Activated effector memory CD4-positive, alpha-beta T cell treated with Interleukin-2 at 50 U/mL for 16 hours (primary cell): ENCODE measurements around the gene MAPKAPK2.

Experiments
- DNase-seq: peaks from one replicate; pipeline ENCODE4 v3.0.0-alpha.2; 2020

Gene MAPKAPK2

DNA sequence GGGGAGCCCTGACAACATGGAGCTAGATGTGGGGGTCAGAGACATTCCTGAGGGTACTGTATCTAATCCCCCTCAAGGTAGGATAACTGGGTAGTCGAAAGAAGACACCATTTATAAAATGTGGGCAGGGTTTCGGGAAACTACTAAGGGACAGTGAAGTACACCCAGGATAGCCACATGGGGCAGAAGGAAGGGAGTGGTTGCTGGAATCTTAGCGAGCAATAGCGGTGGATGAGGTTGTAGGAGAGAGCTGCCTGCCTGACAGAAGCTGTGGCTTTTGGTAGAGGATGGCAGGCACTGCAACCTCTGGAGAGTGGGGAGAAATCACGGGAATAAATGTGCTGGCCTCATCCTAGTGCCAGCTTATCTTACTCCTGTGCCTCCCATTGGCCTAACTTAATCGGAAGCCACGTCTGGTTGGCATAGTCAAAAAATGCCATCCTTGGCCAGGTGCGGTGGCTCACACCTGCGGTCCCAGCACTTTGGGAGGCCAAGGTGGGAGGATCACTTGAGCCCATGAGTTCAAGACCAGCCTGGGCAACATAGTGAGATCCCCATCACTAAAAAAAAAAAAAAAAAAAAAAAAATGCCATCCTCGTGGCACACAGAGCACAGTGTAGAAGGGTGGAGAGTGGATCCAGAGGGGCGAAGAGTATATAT, 23.4 kb upstream of the MAPKAPK2 start:
- no peak for DNase-seq

DNA sequence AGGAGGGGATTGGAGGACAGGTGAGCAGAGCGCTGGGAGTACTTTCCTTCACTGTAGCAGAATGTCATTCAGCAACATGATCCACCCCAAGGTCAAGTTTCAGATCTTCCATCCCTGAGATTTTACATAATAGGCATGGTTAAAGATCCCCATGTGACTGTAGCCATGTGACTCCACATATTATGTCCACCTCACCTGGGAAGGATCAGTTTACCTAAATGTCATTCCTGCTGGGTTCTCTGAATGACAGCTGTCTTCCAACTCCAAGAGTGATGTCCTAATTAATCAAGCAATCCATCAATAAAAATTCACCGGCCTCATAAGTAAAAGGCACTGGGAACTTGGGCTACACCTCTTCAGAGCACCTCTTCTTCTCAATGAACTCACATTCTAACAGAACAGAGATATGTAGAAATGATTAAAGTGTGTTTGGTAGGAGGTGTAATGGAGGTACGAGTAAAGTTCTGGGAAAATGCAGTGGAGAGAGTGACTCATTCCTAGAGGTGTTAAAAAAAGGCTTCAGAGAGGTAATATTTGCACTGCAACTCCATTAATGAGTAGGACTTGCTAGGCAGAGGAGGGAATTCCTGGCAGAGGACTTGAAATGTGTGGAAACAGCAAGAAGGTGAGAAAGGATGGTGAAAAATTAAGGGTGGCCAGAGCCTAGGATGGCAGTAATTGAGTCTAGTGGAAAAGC, 22.2 kb upstream of the MAPKAPK2 start:
- DNase-seq: no peak

DNA sequence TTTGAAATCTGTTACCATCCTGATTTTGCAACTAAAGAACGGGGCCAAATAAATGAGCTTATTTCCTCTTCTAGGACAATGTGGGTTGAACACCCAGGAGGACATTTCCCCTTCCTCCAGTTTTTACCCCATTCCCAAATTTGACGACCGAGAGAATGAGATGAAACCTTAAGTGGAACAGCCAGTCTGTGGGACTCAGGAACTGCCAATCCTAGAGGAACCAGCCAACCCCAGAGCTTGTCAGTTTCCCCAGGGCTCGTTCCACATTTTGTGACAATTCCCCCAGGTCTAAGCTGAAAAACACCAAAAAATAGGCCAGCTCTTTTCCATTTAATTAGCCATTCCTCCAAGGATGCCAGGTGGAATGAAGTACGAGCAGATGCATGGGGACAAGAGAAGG, 21.3 kb upstream of the MAPKAPK2 start:
- no peak for DNase-seq

DNA sequence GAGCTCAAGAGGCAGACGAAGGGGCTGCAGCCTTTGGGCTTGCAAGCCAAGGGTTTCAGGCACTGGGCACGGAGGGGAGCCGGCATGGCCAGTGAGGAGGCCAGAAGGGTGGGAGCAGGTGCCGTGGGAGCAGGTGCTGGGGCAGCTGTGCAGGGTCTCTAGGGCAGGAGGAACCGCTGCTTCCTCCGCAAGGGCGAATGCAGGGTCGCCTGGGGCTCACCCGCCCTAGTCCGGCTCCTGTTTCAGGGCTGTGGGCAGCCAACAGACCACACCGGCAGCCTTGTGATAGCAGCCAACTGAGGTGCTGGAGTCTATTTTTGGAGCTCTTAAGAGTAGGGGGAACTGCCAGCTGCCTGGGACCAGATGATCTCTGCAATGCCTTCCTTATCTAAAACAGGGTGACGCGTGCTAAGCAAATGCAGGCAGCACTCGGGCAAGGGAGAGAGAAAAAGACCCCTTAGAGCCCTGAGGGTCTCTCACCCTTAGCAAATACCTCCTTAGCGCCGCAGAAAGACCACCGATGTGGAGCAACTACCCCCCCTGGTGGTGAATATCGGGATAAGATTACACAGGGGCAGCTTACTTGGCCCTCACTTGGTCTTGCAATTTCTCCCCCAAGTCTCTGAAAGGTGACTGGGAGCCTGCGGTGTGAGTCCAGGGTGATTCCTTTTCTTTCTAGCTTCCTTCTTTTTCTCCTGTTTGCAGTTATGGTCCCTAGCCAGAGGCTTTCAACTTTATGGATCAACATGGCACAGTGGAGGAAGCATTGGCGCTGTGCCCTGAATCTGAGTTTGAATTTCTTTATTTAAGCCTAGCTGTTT, 20.7 kb upstream of the MAPKAPK2 start:
- peak; percentile 34 for DNase-seq

DNA sequence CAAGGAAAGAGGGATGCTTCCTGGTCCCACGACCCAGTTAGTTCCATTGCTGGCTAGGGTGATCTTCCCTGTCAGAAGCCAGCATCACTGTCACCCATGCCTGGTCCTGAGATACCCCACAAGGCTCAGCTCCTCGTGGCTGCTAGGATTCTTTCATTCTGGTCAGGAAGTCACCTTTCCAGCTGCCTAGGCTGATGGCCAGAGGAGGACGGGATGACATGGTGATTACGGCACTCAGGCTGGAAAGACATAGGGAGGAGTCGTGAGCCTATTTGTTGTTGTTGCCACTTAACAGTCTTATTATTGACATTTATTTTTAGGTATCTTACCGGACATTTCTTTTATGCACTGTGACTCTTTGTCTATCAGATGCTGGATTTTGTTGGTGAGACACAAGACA, 20.0 kb upstream of the MAPKAPK2 start:
- no peak for DNase-seq

DNA sequence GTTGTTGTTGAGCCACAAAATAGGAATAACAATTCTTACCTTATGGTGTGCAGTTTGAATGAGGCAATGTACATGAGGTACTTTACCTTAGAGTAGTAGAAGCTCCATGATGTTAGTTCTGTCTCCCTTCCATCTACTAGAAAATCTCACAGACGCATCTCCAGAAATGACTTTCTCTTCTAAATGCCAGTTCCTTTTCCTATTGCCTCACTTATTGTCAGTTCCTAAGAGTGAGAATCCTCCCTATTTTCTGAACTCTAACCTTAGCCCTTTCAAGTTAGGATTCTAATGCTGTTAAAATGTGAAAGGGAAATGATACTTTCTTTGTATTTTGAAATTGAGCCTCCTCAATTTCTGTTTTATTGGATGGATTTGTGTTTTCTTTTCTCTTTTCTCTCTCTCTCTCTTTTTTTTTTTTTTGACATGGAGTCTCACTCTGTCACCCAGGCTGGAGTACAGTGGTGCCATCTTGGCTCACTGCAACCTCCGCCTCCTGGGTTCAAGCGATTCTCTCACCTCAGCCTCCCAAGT, 18.6 kb upstream of the MAPKAPK2 start:
- DNase-seq: no peak

DNA sequence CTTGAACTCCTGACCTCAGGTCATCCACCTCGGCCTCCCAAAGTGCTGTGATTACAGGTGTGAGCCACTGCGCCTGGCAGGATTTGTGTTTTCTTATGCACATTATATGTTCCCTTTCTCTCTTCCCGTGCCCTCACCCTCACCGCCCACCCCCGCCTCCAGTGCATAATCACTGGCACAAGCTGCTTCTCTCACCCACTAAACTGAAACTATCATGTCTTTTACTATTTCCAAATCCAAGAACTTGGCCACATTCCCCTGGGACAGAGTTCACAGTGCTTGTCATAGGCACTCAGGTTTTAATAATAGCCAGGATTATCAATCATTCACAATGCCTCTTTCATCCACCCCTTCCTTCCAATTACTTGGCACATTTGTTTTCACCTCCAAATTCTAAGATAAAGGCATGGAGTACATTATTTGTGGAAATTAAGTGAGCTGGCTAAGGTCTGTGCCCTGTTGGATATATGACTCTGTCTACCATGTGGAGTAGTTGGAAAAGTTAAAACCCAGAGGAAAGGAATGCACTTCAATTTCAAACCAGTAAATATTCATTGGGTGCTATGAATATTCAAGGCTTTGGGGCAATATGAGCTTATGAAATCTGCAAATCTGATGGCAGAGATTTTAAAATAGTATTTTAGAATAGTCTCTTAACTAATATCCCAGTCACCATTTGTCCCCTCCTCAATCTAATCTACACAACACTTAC, 17.6 kb upstream of the MAPKAPK2 start:
- no peak for DNase-seq

DNA sequence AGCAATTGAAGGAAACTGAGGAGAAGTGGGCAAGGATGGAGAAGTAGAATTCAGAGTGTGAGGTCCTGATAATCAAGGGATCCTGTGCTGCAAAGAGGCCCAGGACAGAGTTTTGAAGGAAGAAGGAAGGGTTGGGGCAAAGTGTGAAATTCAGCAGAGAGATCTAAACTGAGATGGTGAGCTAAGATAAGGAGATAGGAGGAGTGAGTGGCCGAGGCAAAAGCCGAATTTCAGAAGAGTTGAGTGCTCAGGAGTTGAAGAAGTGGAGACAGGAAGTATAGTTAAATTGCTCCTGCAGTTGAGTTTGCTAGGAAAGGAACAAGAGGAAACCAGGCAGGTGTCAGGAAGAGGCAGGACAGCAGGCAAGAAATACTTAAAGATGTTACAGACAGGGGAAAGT, 16.4 kb upstream of the MAPKAPK2 start:
- DNase-seq: no peak

DNA sequence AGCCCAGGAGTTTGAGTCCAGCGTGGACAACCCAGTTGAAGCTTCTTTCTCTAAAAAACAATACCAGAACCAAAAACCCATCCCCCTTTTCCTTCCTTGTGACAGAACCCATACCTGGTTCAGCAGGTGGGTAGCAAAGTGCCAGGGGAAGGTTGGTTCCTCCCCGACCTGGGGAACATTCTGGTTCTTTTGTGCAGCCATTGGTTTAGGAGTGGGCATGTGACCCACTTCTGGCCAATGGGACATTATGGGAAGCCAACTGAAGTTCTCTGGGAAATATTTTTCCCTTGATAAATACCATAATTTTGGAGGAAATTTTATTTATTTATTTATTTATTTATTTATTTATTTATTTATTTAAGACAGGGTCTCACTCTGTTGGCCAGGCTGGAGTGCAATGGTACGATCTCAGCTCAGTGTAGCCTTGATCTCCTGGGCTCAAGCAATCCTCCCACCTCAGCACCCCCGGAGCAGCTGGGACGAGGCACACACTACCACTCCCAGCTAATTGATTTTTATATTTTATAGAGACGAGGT, 15.8 kb upstream of the MAPKAPK2 start:
- no peak for DNase-seq

DNA sequence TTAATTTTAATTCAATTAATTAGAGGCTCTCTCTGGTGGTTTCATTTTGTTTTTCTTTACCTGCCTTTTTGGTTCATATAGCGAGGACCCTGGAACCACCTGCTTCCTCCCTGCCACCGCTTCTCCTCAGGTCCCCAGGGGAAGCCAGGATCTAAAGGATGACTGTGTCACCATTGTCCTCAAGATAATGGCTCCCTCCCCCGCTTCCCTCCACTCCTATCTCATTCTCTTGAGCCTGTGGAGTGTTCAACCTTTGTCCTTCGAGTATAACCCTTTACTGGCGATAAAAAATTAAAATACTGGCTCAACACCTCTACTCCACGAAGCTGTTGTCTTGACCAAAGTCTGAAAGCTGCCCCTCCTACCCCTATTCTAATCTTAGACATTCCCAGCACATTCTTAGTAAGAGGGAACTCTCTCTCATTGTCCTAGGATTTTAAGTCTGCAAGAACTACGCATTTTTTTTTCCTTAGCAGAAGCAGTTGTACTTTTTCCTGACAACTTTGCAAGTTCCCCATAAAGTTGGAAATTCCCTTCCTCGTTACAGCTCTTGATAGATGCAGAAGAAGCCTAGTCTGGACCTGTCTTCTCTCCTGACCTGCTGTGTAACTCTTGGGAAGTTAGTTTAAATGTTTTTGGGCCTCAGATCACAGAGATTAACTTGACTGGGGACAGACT, 12.6 kb upstream of the MAPKAPK2 start:
- DNase-seq: no peak

DNA sequence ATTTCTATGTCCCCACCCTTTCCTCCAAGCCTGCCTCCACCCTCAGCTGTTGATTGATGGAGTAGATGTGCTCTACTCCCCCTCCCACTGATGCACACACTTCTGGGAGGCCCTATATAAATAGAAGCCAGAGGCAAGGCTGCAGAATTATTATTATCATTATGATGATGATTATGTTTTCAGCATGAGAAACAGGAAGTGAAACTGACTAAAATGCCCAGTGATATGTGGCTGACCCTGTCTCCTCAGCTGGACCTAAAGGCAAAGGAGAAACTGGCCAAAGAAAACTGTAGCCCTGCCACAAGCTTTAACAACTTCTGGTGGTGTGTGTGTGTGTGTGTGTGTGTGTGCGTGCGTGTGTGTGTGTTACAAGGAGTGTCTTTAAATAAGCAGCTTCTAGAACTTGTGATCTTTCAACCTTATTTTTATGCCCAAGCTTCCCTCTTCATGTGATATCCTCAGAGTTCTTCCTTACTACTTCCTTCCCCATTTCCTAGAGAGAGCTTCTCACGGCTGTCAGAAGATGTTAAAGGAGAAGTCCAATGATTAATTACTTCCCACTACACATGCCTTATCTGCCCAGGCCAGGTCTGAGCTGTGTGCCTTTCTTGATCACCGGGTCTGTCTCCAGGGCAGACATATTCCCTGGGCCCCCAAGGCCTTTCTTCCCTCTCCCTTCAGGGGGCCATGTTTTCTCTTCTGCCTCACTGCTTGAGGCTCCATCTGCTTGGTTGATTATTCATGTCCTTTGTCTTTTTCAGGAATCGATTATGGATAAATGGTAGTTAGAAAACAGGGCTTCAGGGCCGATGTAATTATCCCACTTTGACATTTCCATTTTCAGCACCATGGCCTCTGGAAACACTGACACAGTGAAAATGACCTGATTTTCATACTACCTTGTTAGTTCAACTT, 11.6 kb upstream of the MAPKAPK2 start:
- DNase-seq: no peak

DNA sequence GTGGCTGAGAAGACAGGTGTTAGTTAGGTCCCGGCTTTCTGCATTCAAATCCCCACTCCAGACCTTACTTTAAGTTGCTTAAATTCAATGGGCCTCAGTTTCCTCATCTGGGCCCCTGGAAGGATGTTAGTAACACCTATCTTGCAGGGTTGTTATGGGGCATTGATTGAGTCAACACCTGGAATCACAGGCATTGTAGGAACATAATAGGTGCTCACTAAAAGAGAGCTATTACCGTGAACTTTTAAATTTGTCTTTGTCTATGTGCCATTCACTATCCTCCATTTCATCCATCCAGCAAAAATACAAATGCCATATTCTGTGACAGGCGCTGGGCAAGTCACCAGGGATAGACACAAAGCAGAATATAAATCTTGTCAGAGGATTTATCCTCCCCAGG, 10.5 kb upstream of the MAPKAPK2 start:
- no peak for DNase-seq

DNA sequence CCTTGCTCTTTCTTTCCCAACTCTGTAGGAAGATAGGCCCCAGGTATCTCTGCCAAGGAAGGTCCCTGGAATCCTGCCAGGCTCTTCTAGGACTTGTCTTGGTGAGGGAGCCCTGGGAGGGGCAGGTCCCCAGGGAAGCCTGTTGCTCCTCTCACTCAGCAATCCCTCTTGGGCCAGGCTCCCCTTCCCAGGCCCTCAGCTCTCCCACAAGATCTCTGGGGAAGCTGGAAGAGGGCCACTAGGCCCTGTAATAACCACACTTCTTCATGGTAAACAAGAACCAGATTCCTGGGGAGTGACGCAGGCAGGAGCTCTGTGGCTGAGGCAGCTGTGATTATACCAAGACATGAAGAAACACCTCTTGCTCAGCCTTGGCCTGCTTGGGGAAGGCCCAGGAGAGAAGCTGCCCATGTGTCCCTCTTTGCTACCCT, 9.9 kb upstream of the MAPKAPK2 start:
- no peak for DNase-seq

DNA sequence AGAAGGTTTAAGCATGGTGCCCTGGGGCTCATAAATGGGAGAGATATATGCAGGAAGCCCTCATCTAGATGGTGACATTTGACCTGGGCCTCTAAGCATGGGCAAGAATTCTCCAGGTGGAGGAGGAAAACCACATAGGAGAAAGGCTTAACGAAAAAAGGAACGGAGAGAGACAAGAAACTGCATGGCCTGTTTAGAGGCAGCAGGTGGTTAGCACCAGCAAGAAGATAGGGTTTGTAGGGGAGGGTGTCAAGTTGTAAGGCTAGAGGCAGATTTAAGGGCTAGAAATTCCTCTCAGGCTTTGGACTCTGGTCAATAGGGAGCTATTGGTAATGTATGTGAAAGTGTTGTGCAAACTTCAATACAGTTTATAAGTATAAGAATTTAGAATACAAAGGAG, 8.2 kb upstream of the MAPKAPK2 start:
- DNase-seq: no peak

DNA sequence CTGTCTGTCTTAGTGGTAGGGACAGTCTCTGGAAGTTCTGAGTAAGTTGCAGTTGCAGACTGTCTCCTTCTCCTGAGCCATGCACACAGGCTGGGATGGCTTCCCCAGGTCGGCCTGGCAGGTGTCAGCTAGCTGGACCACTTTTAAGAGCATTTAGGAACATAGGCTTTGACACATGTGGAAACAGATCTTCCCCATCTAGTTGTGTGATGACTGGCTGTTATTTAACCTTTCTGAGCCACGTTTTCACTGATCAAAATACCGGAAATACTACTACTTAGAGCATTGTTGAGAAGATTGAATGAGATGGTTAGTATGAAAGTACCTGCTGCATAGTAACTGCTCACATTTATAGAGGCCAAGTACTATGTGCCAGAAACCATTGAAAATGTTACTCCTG, 6.2 kb upstream of the MAPKAPK2 start:
- no peak for DNase-seq

DNA sequence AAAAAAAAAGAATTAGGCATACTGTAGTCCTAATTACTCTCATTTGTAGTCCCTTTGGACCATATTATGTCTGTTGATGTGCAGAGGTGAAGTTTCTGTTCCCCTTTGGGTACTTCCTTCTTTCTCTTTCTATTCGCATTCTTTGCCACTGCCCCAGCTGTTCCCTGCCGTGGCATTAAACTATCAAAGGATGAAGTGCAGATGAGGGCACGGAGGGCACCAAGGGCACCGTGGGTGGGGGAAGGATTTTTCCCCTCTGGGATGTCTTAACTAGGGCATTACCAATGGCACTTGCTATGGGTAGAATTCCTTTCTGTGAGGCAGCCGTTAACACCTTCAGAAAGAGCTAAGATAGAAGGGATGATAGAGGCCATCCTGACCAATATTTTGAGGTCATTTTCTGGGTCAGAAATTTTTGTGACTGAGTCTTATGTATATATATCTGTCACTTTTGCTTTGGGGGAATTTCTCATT, 4.9 kb upstream of the MAPKAPK2 start:
- DNase-seq: no peak

DNA sequence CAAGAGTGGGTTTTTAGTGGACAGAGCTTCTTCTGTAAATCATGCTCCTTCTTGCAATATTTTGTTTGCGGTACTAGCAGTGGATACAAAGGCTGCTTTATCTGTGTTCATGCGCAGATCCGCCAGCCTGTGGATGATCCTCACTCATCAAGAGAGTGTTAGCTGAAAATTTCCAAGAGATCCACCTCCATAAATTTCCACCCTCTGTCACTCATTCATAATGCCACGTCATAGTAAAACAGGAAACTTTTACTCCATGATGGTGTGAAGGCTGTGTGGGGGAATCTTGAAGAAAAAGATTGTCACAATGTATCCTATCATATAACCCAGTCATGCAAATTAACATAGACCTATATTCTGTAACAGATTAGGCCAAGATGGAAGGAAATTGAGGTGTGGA, 4.4 kb upstream of the MAPKAPK2 start:
- DNase-seq: no peak

DNA sequence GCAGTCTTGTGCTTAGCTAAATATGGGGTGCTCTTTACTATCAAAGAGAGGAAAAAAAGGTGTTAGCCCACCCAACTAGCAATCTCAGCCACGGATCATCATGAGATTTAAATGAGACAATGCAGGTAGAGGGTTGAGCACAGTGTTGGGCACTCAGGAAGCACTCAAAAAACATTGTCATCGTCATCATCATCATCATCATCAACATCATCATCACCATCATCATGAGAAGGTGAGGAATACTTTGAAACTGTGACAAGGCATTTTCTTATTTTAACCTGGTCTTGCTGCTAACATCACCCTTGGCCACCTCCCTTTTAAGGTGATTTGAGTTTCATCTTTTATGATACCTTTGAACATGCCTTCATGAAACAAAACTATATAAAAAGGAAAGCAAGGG, 3.3 kb upstream of the MAPKAPK2 start:
- DNase-seq: no peak

DNA sequence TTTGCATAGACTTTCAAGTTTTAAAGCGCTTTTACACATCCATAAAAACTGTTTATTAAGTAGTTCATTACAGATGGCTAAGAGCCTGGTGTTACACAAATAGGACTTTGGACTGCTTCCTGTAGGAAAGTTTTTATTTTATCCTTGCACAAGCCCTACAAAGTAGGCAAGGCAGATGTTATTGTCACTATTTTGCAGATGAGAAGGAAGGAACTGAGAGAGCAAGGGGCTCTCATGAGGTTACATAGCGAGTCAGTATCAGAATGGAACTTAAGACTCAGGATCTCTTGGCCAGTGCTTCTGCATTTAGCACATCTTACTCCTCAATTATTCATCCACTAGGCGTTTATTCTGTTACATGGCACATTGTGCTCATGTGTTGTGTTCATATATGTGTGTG, 2.6 kb upstream of the MAPKAPK2 start:
- no peak for DNase-seq

DNA sequence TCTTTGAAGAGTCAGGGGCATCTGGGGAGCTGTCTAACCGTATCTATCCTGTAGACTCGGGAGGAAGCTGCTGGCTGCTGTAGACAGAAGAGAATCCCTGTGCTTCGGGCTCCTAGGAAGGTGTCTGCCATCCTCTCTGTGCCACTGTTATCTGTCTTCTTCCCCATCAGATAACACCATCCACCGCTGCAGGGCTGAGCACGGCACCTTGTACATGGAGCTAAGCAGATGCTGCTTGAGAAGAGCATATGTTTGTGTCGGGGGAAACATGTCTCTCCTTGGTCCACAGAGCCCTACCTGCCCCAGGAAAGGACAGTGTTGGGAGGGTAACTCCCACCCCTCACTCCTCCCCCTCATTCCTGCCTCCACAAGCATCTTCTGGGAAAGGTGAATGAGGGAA, 1.4 kb upstream of the MAPKAPK2 start:
- no peak for DNase-seq

DNA sequence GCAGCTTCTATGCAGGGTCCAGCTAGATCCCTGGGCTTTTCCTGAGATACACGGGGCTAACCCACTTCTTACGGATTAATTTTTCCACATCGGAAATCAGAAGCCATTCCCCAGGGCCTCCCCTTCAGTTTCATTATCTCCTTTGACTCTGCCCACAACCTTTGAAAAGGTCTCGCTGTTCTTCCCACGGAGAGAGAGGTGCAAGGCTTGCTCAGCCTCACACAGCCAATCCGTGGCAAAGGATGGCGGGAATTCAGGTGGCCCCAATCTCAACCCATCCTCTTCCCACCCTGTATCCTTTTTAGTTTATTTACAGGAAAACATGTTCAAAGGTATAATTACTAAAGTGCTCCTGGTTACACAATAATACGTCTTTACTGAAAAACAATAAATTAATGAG, 702 bp upstream of the MAPKAPK2 start:
- no peak for DNase-seq
